LNCaP clone FGC (cell line): ENCODE data around the gene MARS1.

ENCODE experiments used
- DNase-seq: peaks from one replicate; pipeline ENCODE4 v3.0.0-alpha.2; 2011; ENCODE audit warnings: low read depth
- H3K4me3 ChIP-seq: 2 replicates; pipeline ENCODE4 v1.5.1; 2011; ENCODE audit warnings: mild to moderate bottlenecking, low read depth, low read length, control low read depth
- CTCF ChIP-seq: IDR thresholded peaks from 2 replicates; pipeline ENCODE4 v1.5.1; 2012; ENCODE audit warnings: mild to moderate bottlenecking; ENCODE audit not compliant: control insufficient read depth, insufficient read depth; ENCODE audit errors: extremely low read depth

The MARS1 gene

DNA sequence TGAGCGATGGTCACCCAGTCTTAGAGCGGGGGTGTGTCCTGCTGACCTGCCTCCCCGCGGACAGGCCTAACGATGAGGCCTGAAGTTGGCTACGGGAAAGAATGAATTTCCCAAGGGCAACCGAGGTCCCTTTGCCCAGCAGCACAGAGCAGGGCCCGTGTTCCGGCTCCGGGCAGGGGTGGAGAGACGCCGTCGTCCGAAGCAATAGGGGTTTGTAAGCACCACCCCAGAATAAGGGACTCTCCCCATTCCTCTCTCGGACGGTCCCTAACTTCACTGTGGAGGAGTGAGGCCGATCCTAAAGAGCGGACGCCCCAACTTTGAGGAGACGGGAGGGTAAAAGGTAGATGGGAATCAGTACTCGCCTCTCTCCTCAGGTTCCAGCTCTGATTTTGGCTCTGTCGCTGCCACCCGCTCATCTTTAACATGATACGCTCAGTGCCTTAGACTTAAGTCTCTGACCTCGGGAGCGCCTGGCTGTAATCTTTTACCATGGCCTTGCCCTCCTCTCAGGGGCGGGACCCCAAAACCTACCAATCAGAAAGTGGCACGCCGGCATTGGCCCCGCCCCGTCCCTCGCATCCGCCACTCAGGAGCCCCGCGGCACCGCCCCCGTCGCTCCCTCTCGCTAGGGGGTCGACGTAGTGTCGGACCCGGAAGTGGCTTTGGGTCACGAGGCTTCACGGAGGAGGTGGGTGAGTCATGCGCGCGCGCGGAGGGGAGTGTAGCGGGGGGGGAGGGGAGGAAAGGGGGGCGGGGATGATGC, 32.4 kb downstream of the MARS1 start, which contains the start of gene DDIT3:
Gene DDIT3, minus strand, starts transcription at position 462 of the 766 bp plus-strand sequence. CDS start 3,108 bp downstream, outside the sequence.
- peak; percentile 92 for DNase-seq
- no peak for TF ChIP-seq CTCF
- H3K4me3 ChIP-seq = peak within 1 kb of the TSS; percentile 93

- H3K4me3 ChIP-seq = peak overlapping the region; percentile 90
- no peak for TF ChIP-seq CTCF
- DNase-seq = no peak
These were observed 33.7 kb downstream of the MARS1 start for GRCh38 chr12:57521525-57522010.

- H3K4me3 ChIP-seq = peak within 1 kb of the TSS; percentile 90
- DNase-seq = peak; percentile 64
- no peak for TF ChIP-seq CTCF
These were observed 34.4 kb downstream of the MARS1 start, which contains the start of gene MBD6 for GRCh38 chr12:57522011-57522886. MBD6 (plus strand) TSS chr12:57522824; CDS start chr12:57524304, 1,480 bp downstream.

GRCh38 chr12:57522887-57523705, 35.2 kb downstream of the MARS1 start:
- no peak for TF ChIP-seq CTCF
- DNase-seq = no peak
- H3K4me3 ChIP-seq = peak overlapping the region; percentile 90

DNA sequence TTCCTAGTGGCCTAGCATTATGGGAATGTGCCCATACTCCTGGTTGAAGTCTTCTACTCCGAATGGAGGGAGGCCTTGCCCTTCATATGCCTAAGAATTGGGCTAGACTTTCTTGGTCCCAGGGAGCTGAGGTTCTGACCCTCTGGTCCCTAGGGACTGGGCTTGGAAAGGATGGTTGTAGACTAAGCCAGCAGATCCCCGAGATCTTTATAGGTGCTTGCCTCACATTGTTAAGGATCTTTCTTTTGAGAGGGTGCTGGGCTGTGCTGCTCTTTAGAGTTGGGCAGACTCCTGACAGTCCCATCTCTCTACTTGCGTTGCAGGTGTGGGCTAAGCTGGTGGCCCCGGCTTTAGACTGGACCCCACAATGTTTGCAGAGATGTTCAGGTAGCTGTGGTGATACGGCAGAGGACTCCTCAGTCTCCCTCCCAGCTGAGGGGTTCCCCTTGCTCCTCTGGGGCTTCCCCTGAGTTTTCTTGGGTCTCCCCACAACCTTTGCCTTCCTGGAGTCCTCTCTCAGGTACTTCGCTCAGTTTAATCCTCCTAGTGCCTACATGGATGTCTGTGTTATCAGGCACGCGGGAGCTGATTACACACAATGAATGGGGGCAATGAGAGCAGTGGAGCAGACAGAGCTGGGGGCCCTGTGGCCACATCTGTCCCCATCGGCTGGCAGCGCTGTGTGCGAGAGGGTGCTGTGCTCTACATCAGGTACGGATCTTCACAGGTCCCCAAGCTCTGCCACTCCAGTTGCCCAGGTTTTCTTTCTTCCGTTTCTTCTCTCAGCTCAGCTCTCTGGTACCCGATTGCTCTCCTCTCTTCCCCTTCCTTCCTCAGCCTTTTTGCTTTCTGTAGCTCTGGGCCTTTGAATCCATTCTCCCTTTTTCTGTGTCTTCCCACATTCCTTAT, 36.1 kb downstream of the MARS1 start:
- peak overlapping the region; percentile 90 for H3K4me3 ChIP-seq
- no peak for TF ChIP-seq CTCF
- no peak for DNase-seq
